ENCODE data around the gene TNNI3.
"Not testable (repeated sequence)": the region's sequence is repeated elsewhere in the genome, so short reads cannot be mapped to it uniquely, and the experiment has no call there.

The TNNI3 gene

GRCh38 chr19:55173714-55174409 lies 16.3 kb upstream of the TNNI3 start:
- in situ Hi-C loops (cut with MboI; ENCODE audit: low sequenced_read_pairs, unreplicated experiment) = no loop called here
- TF ChIP-seq CTCF (IDR thresholded peaks at IDR 0.05; ENCODE audit: borderline replicate concordance, control extremely low read depth, extremely low read depth, insufficient read depth, missing control alignments) = no peak
- DNase-seq (ENCODE audit: low spot score) = no peak

GRCh38 chr19:55173186-55173713 lies 15.7 kb upstream of the TNNI3 start:
- in situ Hi-C loops (cut with MboI; ENCODE audit: low sequenced_read_pairs, unreplicated experiment) = no loop called here
- TF ChIP-seq CTCF (IDR thresholded peaks at IDR 0.05; ENCODE audit: borderline replicate concordance, control extremely low read depth, extremely low read depth, insufficient read depth, missing control alignments) = no peak
- DNase-seq (ENCODE audit: low spot score) = no peak

- no peak for DNase-seq (ENCODE audit: low spot score)
- no peak for TF ChIP-seq CTCF (IDR thresholded peaks at IDR 0.05; ENCODE audit: borderline replicate concordance, control extremely low read depth, extremely low read depth, insufficient read depth, missing control alignments)
- in situ Hi-C loops (cut with MboI; ENCODE audit: low sequenced_read_pairs, unreplicated experiment) = no loop called here
These were observed 15.2 kb upstream of the TNNI3 start for GRCh38 chr19:55172741-55173140.

GRCh38 chr19:55172318-55172717 lies 14.8 kb upstream of the TNNI3 start:
- in situ Hi-C loops (cut with MboI; ENCODE audit: low sequenced_read_pairs, unreplicated experiment); DNase-seq (ENCODE audit: low spot score): not testable (repeated sequence)

GRCh38 chr19:55171440-55171839 lies 13.9 kb upstream of the TNNI3 start:
- in situ Hi-C loops (cut with MboI; ENCODE audit: low sequenced_read_pairs, unreplicated experiment) = no loop called here
- TF ChIP-seq CTCF (IDR thresholded peaks at IDR 0.05; ENCODE audit: borderline replicate concordance, control extremely low read depth, extremely low read depth, insufficient read depth, missing control alignments) = no peak
- no peak for DNase-seq (ENCODE audit: low spot score)

- no peak for DNase-seq (ENCODE audit: low spot score)
- TF ChIP-seq CTCF (IDR thresholded peaks at IDR 0.05; ENCODE audit: borderline replicate concordance, control extremely low read depth, extremely low read depth, insufficient read depth, missing control alignments) = no peak
- in situ Hi-C loops (cut with MboI; ENCODE audit: low sequenced_read_pairs, unreplicated experiment) = no loop called here
These were observed 11.6 kb upstream of the TNNI3 start for GRCh38 chr19:55169136-55169535.

GRCh38 chr19:55166530-55167268 lies 9.2 kb upstream of the TNNI3 start, which contains the start of gene DNAAF3:
Gene DNAAF3, minus strand, starts transcription at chr19:55166613. Its CDS starts 200 bp downstream, at chr19:55166413.
- DNase-seq (ENCODE audit: low spot score) = peak; percentile 98
- in situ Hi-C loops (cut with MboI; ENCODE audit: low sequenced_read_pairs, unreplicated experiment) = no loop called here
- no peak for TF ChIP-seq CTCF (IDR thresholded peaks at IDR 0.05; ENCODE audit: borderline replicate concordance, control extremely low read depth, extremely low read depth, insufficient read depth, missing control alignments)

Measured in GM13976 (cell line).